Endodermal cell (in vitro differentiated cells): ENCODE data around the gene MAPKAPK2. TPM values are rescaled to one million over a fixed set of nuclear protein-coding genes. Genes with fewer than 3 reads are reported as not detected.
A peak's percentile ranks its signal among the peaks of the same experiment; 100 is the strongest.

ENCODE experiments used
- DNase-seq: peaks from one replicate; pipeline ENCODE4 v3.0.0-alpha.2; 2017
- H3K27ac ChIP-seq: 2 replicates; pipeline ENCODE4 v1.5.1; 2013; ENCODE audit warnings: mild to moderate bottlenecking, low read depth, low read length, moderate library complexity
- H3K27me3 ChIP-seq: 2 replicates; pipeline ENCODE4 v1.6.1; 2013; ENCODE audit warnings: mild to moderate bottlenecking, low read length, moderate library complexity; ENCODE audit not compliant: insufficient read depth, control insufficient read depth, poor library complexity, severe bottlenecking
- H3K36me3 ChIP-seq: 2 replicates; pipeline ENCODE4 v1.7.0; 2013; ENCODE audit warnings: mild to moderate bottlenecking, low read length, moderate library complexity; ENCODE audit not compliant: control insufficient read depth, insufficient read depth
- H3K4me1 ChIP-seq: one replicate; pipeline ENCODE4 v1.7.0; 2013; ENCODE audit warnings: low read length; ENCODE audit not compliant: control insufficient read depth, insufficient read depth
- H3K4me3 ChIP-seq: 2 replicates; pipeline ENCODE4 v1.5.1; 2013; ENCODE audit warnings: mild to moderate bottlenecking, low read length, moderate library complexity
- H3K9ac ChIP-seq: 2 replicates; pipeline ENCODE4 v1.6.1; 2013; ENCODE audit warnings: mild to moderate bottlenecking, low read length, moderate library complexity; ENCODE audit not compliant: poor library complexity, severe bottlenecking; ENCODE audit errors: extremely low read depth
- H3K9me3 ChIP-seq: 2 replicates; pipeline ENCODE4 v1.6.1; 2013; ENCODE audit warnings: mild to moderate bottlenecking, low read length, moderate library complexity; ENCODE audit not compliant: control insufficient read depth
- H3K27ac Mint-ChIP-seq: 2 replicates; pipeline ENCODE4 v1.8.0; 2020; ENCODE audit warnings: mixed read lengths
- H3K27me3 Mint-ChIP-seq: 2 replicates; pipeline ENCODE4 v1.8.0; 2021; ENCODE audit warnings: mild to moderate bottlenecking, mixed read lengths; ENCODE audit not compliant: insufficient read depth
- H3K36me3 Mint-ChIP-seq: 2 replicates; pipeline ENCODE4 v1.8.0; 2020; ENCODE audit warnings: low read depth, mixed read lengths
- H3K4me1 Mint-ChIP-seq: 2 replicates; pipeline ENCODE4 v1.8.0; 2020; ENCODE audit warnings: mixed read lengths
- H3K4me3 Mint-ChIP-seq: 2 replicates; pipeline ENCODE4 v1.8.0; 2020; ENCODE audit warnings: mild to moderate bottlenecking, moderate library complexity, mixed read lengths
- H3K9me3 Mint-ChIP-seq: 2 replicates; pipeline ENCODE4 v1.8.0; 2020; ENCODE audit warnings: mild to moderate bottlenecking, mixed read lengths
- WGBS, 2 experiments: methylation state at CpG; one replicate each; pipeline versions ENCODE4 v1.1.5 to v1.1.7; 2013; ENCODE audit warnings: missing lambda C conversion rate in 2 of 2, mixed read lengths in 1 of 2; ENCODE audit not compliant: insufficient coverage in 1 of 2, insufficient read length in 1 of 2; 5-methylcytosine and 5-hydroxymethylcytosine counted together
- total RNA-seq, 2 donors: library from RNA; stranded (reverse); fragmentation: NEBNext Ultra II Directional in 1 of 2; extraction: Animal tissue kit (Norgen Biotek cat#: 25700) in 1 of 2; gene quantifications; 2 replicates in 1 of 2; 3 replicates in 1 of 2; pipeline ENCODE4 v1.2.1, GENCODE V29; 2021
- TF ChIP-seq, protein P1 (sequence below): fragments of 200-600 bp; sonication (generic); conservative IDR thresholded peaks from 2 replicates; pipeline ENCODE4 v1.5.0; 2021; ENCODE audit warnings: antibody characterized with exemption, mild to moderate bottlenecking

Gene MAPKAPK2
- total RNA-seq, 2 donors from 2014 or later = 72.8 to 79.7 TPM

- H3K9ac ChIP-seq = no peak overlapping the region
- Mint-ChIP-seq H3K4me1 (peaks cover 27% of the 10 kb centered on the region), H3K9me3 (no peaks in the 10 kb centered on the region), H3K36me3 (peaks cover 14% of the 10 kb centered on the region), H3K27me3 (no peaks in the 10 kb centered on the region), H3K4me3 (no peak overlapping the region), H3K27ac (no peak overlapping the region)
- H3K36me3 ChIP-seq = peaks cover 24% of the 10 kb centered on the region
- H3K4me3 ChIP-seq = no peak overlapping the region
- H3K4me1 ChIP-seq = peaks cover 4% of the 10 kb centered on the region
- 88 to 92% methylated on average over 4 to 7 of the region's 7 CpGs for WGBS, 2 experiments
- H3K9me3 ChIP-seq = no peaks in the 10 kb centered on the region
- H3K27ac ChIP-seq = no peak overlapping the region
- H3K27me3 ChIP-seq = no peaks in the 10 kb centered on the region
- TF ChIP-seq, protein P1, sequence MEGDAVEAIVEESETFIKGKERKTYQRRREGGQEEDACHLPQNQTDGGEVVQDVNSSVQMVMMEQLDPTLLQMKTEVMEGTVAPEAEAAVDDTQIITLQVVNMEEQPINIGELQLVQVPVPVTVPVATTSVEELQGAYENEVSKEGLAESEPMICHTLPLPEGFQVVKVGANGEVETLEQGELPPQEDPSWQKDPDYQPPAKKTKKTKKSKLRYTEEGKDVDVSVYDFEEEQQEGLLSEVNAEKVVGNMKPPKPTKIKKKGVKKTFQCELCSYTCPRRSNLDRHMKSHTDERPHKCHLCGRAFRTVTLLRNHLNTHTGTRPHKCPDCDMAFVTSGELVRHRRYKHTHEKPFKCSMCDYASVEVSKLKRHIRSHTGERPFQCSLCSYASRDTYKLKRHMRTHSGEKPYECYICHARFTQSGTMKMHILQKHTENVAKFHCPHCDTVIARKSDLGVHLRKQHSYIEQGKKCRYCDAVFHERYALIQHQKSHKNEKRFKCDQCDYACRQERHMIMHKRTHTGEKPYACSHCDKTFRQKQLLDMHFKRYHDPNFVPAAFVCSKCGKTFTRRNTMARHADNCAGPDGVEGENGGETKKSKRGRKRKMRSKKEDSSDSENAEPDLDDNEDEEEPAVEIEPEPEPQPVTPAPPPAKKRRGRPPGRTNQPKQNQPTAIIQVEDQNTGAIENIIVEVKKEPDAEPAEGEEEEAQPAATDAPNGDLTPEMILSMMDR = no peak
- DNase-seq = no peak
These were observed 14.4 kb downstream of the MAPKAPK2 start for GRCh38 chr1:206699000-206699586.

GRCh38 chr1:206699626-206700025, 14.9 kb downstream of the MAPKAPK2 start:
- Mint-ChIP-seq H3K27ac (no peak overlapping the region), H3K36me3 (peaks cover 14% of the 10 kb centered on the region), H3K4me1 (peaks cover 25% of the 10 kb centered on the region), H3K27me3 (no peaks in the 10 kb centered on the region), H3K4me3 (no peak overlapping the region), H3K9me3 (no peaks in the 10 kb centered on the region)
- no peaks in the 10 kb centered on the region for H3K27me3 ChIP-seq
- H3K4me1 ChIP-seq = no peaks in the 10 kb centered on the region
- H3K27ac ChIP-seq = no peak overlapping the region
- H3K4me3 ChIP-seq = no peak overlapping the region
- TF ChIP-seq, protein P1 = no peak
- no peaks in the 10 kb centered on the region for H3K9me3 ChIP-seq
- 65 to 94% methylated on average over 2 to 4 of the region's 4 CpGs for WGBS, 2 experiments
- H3K36me3 ChIP-seq = peaks cover 23% of the 10 kb centered on the region
- H3K9ac ChIP-seq = no peak overlapping the region
- no peak for DNase-seq

DNA sequence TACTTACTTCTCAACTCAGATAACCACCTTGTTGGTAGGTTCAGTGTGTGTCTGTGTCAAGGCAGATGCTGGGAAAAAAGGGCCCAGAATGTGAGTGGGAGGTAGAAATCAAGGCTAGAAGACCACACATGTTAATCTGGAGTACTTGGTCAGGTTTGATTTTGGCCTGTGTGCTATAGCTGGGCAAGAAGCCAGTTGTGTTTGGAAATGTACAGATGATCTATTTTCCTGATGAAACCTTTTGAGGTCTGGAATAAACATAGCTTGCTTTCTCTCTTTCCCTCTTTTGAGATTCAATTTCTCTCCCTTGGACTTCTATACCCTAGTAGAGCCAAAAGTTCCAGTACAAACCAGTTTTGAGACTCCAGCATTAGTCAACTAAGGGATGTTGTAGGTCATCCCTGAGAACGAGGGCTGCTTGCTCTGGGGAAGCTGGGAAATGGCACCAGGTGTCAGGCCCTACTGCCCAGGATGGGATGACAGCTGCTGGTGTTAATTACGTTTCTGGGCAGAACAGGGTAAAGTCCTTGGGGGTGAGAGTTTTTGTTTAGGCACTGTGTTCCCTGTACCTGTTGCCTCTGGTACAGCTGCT, 15.8 kb downstream of the MAPKAPK2 start:
- Histone ChIP-seq H3K4me1 (peaks cover 8% of the 10 kb centered on the region), H3K9me3 (no peaks in the 10 kb centered on the region), H3K9ac (no peak overlapping the region), H3K4me3 (no peak overlapping the region), H3K27me3 (no peaks in the 10 kb centered on the region), H3K36me3 (peaks cover 21% of the 10 kb centered on the region), H3K27ac (peak overlapping the region; percentile 21)
- no peak for DNase-seq
- TF ChIP-seq, protein P1 = no peak
- Mint-ChIP-seq H3K4me1 (peaks cover 30% of the 10 kb centered on the region), H3K36me3 (peaks cover 14% of the 10 kb centered on the region), H3K9me3 (no peaks in the 10 kb centered on the region), H3K4me3 (no peak overlapping the region), H3K27ac (no peak overlapping the region), H3K27me3 (no peaks in the 10 kb centered on the region)
- WGBS, 2 experiments = 83 to 84% methylated on average over 1 to 2 of the region's 2 CpGs
